Stimulated activated CD4-positive, alpha-beta T cell treated with anti-CD3 and anti-CD28 coated beads, Interleukin-1b, Interleukin-23, amount 100 ng/mL, for 1 hour (primary cell): ENCODE measurements around the gene KCNQ1.

Source experiments
- DNase-seq, 2 donors: peaks; one replicate each; pipeline ENCODE4 v3.0.0-alpha.2; 2020; ENCODE audit warnings: low read depth in 2 of 2

Gene KCNQ1

DNA sequence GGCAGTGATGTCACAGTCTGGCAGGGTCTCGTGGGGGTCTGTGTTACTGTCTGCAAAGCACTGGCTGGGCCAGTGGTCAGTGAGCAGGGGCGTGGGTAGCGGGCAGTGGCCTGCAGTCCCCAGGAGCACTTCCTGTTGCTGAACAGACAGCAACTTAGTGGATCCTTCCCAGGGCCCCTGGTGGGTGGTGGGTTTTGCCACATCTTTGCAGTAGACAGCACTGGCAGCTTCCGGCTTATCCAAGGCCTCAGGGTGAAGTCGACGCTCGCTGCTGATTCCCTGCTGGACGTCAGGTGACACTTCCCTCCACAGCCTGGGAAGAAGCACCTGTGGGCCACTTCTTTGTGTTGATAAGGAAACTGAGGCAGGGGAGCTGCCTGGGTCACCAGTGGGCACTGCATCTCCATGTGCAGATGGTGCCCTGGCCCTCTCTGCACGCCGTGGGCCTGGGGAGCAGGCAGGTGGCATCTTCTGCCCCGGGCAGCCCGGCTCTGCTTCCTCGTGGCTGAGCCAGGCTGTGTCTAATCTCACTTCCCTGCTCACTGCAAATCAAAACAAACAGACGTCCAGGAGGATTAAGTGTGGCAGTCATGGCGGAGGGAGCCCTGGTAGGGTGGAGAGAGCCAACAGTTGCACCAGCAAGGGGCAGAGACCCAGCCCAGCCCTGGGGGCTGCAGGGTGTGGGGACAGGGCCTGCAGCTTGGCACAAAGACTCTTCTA, 79.8 kb downstream of the KCNQ1 start:
- no peak for DNase-seq

DNA sequence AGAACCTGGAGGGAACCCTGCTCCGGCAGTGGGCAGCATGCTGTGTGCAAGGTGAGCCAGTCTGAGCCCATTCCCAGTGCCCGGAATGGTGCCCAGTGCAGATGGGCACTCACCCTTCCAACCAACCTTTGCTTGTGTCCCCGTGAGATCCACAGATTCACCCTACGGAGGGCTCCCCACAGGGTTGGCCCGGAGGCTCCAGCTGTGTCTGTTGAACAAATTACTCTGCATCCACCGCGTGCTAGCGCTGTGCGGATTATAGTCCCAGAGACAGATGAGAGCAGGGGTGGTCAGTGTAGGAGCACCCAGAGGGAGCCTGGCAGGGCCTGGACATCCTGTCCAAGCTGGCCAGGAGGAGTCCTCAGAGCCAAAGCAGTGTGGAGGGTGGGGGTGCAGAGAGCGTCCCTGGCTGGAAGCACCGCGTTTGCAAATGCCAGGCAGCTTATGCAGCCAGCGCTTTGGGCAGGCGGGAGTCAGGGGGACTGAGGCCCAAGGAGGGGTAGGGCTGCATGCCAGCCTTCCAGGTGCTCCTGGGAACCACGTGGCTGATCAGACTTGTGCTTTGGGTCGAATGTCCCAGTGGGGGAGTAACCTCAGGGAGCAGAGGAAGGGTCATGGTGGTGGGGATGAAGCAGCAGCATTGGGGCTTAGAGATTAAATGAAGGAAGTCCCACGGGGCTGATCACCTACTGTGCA, 80.5 kb downstream of the KCNQ1 start:
- no peak for DNase-seq

- no peak for DNase-seq
Measured at GRCh38 chr11:2525941-2526807, 81.4 kb downstream of the KCNQ1 start.

DNA sequence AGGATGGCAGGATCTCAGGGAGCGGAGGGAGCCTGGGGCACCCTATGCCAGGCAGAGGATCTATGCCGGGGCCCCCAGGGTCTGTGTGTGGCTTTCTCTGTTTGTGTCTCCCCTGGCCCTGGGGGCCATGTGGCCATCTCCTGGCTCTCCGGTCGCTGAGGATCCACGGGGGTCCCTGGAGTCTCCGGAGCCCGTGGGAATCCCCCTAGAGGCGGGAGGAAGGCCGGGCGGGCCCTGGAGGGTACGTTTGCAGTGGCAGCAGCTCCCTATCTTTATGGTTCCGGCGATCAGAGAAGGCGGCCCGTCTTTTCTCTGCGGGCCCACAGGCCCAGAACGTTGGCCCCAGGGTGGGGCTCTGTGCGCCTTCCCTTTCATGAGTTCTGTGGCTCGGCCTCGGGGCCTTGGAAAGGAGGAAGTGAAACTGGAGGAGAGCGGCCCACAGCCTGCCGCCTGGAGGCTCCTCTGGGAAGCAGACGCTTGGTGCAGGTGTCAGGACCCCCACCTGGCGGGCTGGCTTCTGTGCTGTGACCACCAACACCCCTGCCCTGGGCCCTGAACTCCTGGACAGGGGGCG, 82.1 kb downstream of the KCNQ1 start:
- no peak for DNase-seq

DNA sequence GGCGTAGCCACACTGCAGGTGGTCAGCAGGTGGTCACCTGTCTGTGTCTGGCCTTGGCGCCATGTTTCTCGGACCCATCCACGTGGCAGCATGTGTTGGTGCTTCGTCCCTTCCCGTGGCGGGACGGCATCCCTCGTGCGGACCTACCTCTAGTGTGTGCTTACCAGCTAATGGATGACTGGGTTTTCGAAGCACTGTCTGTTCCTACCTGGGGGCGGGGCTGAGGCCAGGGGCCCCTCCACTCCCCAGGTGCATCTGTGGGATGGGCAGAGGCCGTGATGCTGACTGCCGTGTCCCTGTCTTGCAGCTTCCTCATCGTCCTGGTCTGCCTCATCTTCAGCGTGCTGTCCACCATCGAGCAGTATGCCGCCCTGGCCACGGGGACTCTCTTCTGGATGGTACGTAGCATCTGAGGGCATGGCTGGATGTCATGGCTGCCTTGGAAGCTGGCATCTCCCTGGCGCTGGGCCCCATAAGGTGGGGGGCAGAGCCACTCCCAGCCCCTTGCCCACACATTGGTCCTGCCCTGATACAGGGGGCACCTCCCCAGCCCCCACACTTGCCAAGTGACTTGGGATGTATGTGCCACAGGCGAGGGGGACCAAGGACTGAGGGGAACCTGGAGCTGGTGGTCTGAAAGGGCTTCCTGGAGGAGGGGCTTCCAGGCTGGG, 82.9 kb downstream of the KCNQ1 start:
- DNase-seq, result no peak

GRCh38 chr11:2528301-2529050, 83.7 kb downstream of the KCNQ1 start:
- DNase-seq, result no peak

DNA sequence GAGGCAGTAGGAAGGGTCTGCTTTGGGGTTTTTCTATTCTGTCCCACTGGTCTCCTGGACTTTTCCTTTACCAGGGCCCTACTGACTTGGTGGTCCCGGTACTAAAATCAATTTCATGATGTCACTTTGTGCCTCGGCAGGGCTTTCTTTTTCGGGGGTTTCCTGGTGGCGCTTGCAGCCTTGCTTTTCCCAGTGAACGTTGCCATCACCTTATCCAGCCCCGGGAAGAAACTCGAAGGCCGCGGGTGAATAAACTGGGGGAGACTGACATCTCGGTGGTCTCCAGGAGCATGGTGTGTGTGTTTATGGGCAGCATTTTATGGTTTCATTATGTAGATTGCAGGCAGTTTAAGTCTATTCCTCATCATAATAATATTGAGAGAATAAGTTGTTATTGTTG, 84.4 kb downstream of the KCNQ1 start:
- DNase-seq, result no peak

- no peak for DNase-seq
Measured at GRCh38 chr11:2529636-2530035, 84.8 kb downstream of the KCNQ1 start.

- DNase-seq, result no peak
Measured at GRCh38 chr11:2530131-2530854, 85.5 kb downstream of the KCNQ1 start.

GRCh38 chr11:2530855-2531200, 86.0 kb downstream of the KCNQ1 start:
- no peak for DNase-seq

GRCh38 chr11:2531277-2531986, 86.6 kb downstream of the KCNQ1 start:
- peak; percentile 31 to 46 for DNase-seq

DNA sequence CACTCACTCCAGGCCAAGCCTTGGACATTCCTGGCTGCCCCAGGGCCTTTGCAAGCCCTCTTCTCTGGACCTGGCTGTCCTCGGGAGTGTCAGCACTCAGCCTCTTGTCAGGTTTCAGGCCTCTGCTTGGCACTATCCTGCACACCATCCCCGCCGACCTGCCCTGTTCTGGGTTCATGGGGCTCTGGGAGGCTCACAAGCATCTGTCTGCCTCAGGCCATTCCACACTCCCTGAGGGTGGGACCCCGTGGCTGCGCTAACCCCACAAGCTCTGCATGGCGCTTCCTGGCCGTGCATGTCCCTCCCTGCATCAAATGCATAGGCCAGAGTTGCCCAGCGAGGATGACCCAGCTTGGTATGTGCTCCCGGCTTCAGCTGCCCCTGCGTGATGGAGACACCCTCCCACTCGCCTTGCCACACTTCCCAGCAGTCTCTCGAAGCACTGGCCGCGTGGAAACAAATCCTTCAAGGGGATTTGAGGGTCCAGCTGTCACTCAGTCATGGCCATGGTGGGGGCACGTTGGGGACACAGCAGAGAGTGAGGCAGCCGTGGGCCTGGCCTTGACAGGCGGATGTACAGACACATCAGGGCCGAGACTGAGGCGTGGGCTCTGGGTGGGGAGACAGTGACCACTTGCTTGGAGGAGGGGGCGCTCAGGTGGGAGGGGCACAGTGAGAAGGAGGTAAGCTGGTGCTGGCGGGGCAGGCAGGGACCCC, 87.3 kb downstream of the KCNQ1 start:
- DNase-seq, result no peak

DNA sequence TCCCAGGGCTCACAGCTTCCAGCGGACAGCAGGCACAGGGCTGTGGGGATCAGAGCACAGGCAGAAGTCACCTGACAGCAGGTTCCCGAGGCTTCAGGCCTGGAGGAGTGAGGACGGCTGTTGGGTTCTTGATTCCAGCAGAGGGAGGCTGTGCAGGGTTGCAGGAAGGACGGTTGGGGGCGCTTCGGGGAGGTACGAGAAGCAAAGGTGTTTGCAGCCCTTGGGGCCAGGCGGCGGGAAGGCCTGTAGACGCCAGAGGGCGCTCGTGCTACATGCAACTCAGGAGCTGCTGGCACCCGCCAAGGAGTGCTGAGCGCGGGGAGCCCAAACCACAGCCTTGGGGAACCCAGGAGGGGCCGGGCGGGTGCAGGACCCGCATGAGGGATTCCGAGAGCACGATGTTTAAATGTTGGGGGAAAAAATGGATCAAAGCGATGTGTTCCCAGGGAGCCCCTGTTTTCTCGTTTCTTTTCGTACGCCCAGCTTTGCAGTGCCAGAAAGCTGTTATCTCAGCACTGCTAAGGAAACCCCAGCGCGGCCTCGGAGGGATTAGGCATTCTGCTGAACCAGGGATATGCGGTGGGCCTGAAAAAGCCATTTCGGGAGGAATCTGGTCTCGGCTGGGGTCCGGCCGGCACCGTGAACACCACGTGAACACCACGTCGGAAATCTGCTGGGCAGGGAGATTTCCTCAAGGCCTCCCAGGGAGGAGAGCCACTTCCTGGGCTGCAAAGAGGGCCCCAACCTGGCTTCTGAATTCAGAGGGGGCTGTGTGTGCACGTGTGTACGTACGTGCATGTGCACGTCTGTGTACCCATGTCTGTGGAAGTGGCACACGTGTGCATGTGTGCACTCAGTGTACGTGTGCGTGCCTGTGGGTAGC, 88.1 kb downstream of the KCNQ1 start:
- DNase-seq, result peak; percentile 86 to 88

DNA sequence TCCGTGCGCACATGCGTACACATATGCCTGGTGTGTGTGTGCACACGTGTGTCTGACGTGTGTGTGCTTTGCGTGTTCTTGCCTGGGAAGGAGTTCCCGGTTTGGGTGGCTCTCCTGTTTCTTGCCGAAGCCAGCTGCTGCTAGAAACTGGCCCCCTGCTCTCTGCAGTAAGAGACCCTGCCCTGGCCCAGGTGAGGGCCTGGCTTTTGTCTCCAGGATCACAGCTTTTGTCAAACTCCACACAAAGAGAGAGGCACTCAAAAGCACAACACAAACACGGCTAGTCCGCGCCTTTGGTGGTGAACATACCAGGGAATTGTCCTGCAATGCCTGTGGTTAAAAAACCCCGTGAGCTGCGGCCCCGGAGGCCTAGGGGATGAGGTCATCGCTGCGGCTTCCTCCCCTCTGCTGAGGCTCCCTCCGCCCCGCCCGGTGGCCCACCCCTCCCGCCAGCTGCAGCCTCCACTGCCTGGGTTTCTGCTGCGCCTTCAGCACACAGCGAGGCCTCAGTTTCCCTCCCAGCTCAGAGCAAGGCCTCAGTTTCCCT, 88.9 kb downstream of the KCNQ1 start:
- no peak for DNase-seq

DNA sequence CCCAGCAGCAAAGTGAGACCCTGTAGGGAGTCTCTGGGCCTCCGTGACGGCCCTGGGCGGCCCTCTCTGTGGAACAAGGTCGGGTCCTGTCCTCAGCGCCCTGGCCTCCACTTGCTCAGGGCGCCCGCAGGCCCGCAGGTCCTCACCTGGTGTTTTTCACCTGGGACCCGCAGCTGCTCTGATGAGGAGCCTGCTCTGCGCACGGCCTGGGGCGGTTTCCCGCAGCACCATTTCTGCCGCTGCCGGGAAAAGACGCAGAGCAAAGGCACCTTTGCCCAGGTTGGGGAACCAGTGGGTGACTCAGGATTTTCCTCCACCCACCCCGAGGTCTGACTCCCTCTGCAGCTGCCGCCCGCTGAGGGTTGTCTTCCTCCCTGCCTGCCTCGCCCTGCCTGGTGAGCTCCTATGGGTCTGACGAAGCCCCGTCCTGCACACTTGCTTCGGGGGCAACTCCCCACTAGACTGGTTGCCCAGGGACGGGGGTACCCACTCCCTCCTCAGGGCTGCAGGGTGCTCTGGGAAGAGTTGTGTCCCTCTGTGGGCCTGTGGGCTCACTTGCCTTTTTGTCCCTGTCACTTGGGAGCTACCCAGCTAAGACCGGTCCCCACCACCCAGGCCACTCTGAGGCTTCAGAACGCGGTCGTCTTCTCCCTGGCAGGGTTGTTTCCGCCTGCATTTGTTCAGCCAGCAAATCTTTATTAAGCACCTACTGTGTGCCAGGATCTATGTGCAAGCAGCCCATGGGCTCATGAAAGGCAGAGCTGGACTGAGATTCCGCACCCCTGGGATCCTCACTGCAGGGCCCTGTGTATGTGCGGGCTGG, 89.5 kb downstream of the KCNQ1 start:
- no peak for DNase-seq

- DNase-seq, result no peak
Measured at GRCh38 chr11:2534957-2535672, 90.3 kb downstream of the KCNQ1 start.
